Epidermal melanocyte (primary cell): ENCODE data around the gene BRPF3.

Source experiments
- DNase-seq: peaks from one replicate; pipeline ENCODE4 v3.0.0; 2011; ENCODE audit warnings: low spot score; ENCODE audit not compliant: insufficient read length

Gene BRPF3

GRCh38 chr6:36227379-36228228 lies 31.1 kb downstream of the BRPF3 start:
- DNase-seq: no peak

DNA sequence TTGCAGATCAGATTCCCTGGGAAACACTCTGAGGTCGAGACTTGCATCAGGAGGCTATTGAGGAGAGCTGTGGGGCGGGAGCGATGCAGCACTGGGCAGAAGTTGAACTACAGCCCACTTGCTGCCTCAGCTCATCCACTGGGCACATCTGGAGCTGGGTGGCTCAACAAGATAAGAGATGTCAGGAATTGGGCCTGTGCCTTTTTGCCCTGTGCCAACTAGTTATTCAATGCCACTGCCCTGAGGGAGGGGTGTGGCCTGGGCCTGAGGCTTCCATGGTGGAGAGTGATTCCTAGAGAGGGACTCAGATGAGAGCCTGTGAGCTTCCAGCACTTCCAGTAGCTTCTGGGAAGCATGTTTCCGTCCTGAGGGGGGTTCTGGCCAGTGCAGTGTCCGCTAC lies 32.7 kb downstream of the BRPF3 start:
- no peak for DNase-seq

DNA sequence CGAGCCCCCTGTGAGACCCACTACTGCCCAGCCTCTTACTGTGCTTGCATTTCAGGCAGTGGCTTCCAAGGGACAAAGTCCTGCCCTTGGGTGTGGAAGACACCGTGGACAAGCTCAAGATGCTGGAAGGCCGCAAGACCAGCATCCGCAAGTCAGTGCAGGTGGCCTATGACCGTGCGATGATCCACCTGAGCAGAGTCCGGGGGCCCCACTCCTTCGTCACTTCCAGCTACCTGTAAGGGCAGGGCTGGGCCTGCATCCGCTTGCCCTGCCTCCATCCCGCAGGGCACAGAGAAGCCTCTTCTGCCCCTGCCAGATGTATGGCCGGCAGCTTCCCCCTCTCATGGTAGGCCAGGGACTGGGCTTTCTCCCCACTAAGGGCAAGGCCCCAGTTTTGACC lies 33.8 kb downstream of the BRPF3 start:
- no peak for DNase-seq

- DNase-seq: no peak
These were observed 35.6 kb downstream of the BRPF3 start for GRCh38 chr6:36232172-36232571.

DNA sequence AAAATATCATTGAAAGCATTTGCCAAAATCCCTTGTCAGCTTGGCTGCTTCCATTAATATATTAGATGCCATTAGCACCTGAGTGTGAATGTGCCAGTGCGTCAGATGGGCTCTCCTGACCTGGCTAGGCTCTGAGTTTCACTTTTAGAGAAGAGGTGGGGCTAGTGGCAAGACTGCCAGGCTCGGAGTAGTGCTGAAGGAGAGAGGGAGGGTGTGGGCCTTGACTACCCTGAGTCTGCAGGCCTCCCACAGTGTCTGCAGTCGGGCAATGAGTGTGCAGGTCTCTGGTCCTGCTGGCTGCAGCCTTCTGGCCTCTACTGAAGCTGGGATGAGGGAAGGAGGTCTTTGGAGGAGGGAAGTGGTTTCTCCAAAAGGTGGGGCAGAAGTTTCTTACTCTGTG lies 38.8 kb downstream of the BRPF3 start:
- no peak for DNase-seq

DNA sequence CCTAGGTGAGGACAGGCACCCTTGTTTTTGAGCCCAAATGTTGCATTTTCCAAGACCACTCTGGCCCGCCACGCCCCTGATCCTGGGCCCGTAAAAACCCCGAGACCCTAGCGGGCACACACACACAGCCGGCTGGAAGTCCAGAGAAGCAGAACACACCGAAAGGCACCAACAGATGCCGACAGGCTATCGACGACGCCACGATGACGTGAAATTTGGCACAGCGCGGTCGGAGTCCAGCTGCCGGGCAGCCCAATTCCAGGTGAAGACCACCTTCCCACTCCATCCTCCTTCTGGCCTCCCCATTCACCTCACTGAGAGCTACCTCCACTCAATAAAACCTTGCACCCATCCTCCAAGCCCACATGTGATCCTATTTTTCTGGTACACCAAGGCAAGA lies 39.3 kb downstream of the BRPF3 start:
- DNase-seq: no peak

- no peak for DNase-seq
These were observed 43.2 kb downstream of the BRPF3 start for GRCh38 chr6:36239774-36240173.

- DNase-seq: no peak
These were observed 45.2 kb downstream of the BRPF3 start for GRCh38 chr6:36241728-36242127.

GRCh38 chr6:36242161-36242560 lies 45.6 kb downstream of the BRPF3 start:
- DNase-seq: no peak

- no peak for DNase-seq
These were observed 46.1 kb downstream of the BRPF3 start for GRCh38 chr6:36242626-36243025.

DNA sequence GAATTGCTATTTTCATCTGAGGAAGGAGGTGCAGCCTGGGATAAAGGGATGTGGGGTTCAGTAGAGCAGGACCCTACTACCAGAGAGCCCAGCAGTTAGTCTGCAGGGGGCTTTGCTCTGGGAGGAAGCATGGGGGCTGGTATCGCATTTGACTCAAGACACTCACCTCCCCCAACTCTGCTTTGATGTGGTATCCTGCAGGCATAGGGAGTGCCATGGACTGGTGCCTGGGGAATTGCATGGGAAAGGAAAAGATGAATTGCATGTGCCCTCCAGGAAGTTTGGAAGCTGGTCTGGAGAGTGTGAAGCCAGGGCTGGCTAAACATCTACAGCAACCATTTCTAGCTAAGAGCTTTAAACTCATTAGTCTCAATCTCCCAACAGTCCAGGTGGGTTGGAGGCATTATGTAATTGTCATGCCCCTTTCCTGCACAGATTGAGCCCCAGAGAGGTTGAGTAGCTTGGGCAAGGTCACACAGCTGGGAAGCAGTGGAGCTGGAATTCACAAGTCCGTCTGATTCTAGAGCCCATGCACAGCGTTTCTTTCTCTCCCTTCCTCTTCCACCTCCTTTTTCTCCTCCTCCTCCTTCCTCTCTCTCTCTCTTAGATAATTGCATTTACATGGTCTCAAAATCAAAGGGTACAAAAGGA lies 47.1 kb downstream of the BRPF3 start:
- no peak for DNase-seq

- DNase-seq: no peak
These were observed 48.2 kb downstream of the BRPF3 start for GRCh38 chr6:36244641-36245280.

GRCh38 chr6:36245572-36246061 lies 49.1 kb downstream of the BRPF3 start:
- DNase-seq: no peak

DNA sequence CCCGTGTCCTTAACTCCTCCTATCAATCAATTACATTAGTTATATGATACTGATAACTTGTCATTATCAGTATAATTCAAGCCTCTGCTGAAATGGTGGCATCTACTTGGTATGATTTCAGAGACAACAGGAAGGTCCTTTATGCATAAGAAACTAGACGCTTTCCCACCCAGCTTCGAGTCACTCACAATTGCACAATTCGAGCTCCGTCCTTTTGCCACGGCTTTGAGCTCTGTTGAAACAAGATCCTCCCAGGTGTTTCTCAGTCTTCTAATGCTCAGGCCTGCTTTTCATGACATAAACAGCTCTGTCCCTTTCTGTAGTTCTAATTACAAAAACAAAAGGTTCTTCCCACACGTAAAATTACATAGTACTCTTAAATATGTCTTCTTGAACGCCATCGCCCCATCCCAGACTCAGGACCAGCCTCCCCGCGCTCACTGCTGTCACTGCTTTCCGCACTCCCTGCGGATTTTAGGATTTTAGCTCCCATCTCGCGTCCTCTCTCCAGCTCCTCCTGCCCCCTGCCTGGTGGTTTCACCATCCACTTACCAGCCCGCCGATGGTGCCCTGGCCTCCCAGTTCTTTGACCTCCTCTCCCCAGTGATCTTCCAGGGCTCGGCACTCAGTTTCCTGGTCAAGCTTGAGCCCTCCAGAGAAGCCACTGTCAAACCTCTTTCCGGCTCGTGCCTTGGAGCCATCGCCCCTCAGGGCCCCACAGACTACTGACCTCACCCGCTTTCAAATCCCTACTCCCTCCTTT lies 50.1 kb downstream of the BRPF3 start:
- no peak for DNase-seq

DNA sequence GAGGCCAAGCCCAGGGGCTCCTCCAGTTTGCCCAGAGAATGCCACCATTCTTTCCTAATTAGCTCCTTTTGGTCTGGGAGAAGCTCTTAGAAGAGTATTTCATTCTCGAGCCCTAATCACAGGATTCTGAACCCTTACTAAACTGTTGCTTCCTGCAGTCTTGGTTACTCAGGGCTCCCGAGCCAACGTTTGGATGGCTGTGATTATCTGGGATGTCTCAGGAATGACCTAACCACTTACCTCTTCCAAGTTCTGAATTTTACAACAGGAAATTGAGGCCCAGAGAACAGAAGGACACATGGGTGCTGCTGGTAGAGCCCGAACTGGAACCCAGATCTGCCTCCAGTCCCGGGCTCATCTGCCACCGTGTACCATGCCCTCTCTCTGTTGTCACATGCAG lies 51.1 kb downstream of the BRPF3 start:
- no peak for DNase-seq

DNA sequence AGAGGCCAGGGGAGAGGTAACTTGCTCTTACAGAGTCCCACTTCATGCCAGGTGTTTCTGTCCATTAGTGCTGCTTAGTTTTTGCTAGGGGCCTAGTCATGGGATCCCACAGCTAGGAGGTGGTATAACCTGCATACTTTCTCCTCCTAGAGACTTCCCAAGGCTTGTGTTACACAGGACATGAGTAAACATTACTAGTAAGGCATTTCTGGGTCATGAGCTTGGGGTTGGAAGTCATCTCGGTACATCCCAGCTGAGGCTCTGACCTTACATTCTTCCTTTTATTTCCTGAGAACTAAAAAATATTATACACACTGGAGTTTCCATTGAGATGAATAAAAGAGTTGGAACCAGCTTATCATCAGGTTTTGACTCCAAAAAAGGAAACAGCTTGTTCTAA lies 52.4 kb downstream of the BRPF3 start:
- no peak for DNase-seq

DNA sequence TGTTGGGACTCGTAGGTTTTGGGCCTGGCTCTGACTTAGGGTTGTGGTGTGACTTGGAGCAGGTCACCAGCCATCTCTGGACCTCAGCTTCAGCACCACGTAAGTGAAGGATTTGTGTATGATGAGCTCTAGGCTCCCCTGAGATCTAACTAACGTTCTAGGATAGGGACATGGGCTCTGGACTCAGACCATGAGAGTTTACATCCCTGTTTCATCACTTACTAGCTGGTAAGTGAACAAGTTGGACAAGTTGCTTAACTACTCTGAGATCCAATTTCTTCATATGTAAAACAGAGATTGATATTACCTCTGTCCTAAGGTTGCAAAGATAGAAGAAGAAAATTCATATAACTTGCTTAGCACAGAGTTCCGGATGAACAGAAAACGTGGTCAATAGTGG lies 53.0 kb downstream of the BRPF3 start:
- DNase-seq: no peak

DNA sequence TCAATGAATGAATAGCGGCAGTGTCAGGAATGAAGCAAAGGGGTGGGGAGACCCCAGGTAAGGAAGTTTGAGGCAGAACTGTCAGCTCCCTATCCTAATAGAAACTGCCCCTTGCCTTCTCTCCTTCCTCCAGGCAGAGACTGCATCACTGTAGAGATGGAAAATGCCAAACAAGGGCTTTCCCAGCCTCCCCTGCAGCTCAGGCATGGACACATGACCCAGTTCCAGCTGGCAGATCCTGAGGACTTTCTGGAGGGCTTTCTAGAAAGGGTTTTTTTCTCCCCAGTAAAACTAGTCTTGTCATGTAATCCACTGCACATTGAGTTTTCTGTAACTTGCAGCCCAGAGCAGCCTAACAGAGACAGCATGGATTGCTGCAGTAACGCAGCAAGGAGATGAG lies 55.5 kb downstream of the BRPF3 start:
- DNase-seq: no peak

DNA sequence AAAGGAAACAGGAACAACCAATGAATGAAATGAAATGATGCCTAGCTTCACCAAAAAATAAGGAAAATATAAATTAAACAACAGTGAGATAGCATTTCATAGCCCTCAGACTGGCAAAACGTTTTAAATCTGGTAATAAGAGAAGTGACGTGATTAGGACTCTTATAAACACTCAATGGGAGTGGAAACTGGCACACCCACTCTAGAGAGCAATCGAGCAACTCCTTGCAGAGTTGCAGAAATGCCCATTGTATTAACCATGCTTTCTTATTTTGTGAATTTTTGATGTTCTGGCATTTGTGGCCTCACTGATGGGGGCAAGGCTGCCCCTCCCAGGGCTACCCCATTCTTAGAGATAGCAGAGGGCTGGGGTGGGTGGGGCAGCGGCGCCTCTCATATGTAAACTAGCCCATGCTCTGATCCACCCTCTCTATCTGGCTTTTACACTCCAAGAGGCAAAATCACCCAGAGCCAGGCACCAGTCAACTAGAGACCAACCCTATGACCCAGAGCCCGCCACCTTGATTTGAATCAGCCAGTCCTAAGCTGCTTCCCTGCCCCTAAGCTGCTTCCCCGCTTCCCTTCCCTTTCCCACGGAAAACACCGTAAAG lies 67.0 kb downstream of the BRPF3 start:
- DNase-seq: no peak

DNA sequence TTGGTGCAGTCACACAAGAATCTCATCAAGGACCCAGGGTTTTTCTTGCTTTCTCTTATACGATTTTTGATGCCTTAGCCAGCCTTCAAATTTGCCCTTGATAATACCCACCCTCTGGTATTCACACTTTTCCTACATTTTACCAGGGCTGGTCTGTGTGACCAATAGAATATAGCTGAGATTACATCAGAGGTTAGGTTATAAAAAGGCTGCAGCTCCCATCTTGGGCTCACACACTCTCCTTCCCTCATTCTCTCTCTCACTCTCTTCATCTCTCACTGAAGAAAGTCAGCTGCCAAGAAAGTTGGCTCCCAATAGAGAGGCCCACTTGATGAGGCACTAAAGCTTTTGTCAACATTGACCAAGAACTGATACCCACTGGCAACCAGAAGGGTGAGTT lies 69.2 kb downstream of the BRPF3 start:
- DNase-seq: no peak
